Kidney (tissue), 14 donors: ENCODE data around the gene CDCA7L. TPM values are rescaled to one million over a fixed set of nuclear protein-coding genes. Genes with fewer than 3 reads are reported as not detected.
A peak's percentile ranks its signal among the peaks of the same experiment; 100 is the strongest.

Experiments used
- DNase-seq, 5 donors: peaks; one replicate each; pipeline ENCODE4 v3.0.0-alpha.2; 2013 to 2020
- FAIRE-seq: peaks from 2 replicates; lab custom pipeline; 2012; peaks lifted over from hg19 to GRCh38; lab: Jason Lieb, UNC
- H3K27ac ChIP-seq, 2 donors: one replicate each; pipeline ENCODE4 v1.7.0; 2013; ENCODE audit warnings: low read depth in 2 of 2, low read length in 2 of 2, inconsistent platforms in 1 of 2
- H3K27me3 ChIP-seq: one replicate; pipeline ENCODE4 v1.7.1; 2013; ENCODE audit warnings: low read length, inconsistent platforms; ENCODE audit not compliant: control insufficient read depth, insufficient read depth
- H3K36me3 ChIP-seq, 3 donors: one replicate each; pipeline versions ENCODE4 v1.7.0 to v1.7.1; 2013; ENCODE audit warnings: low read length in 3 of 3, control low read depth in 1 of 3, inconsistent platforms in 1 of 3; ENCODE audit not compliant: insufficient read depth in 3 of 3, control insufficient read depth in 2 of 3
- H3K4me1 ChIP-seq, 3 donors: one replicate each; pipeline versions ENCODE4 v1.7.0 to v1.7.1; 2013; ENCODE audit warnings: low read length in 3 of 3, inconsistent platforms in 1 of 3, low read depth in 1 of 3; ENCODE audit not compliant: control insufficient read depth in 2 of 3, insufficient read depth in 2 of 3
- H3K4me3 ChIP-seq, 3 donors: one replicate each; pipeline versions ENCODE4 v1.7.0 to v1.8.1; 2013; ENCODE audit warnings: low read length in 3 of 3, control low read depth in 1 of 3, inconsistent platforms in 1 of 3
- H3K9ac ChIP-seq, 3 donors: one replicate each; pipeline versions ENCODE4 v1.7.0 to v1.7.1; 2013; ENCODE audit warnings: low read length in 3 of 3, control low read depth in 1 of 3, inconsistent platforms in 1 of 3
- H3K9me3 ChIP-seq, 3 donors: one replicate each; pipeline versions ENCODE4 v1.7.0 to v1.7.1; 2013; ENCODE audit warnings: low read length in 3 of 3, control low read depth in 1 of 3, inconsistent platforms in 1 of 3; ENCODE audit not compliant: control insufficient read depth in 2 of 3, insufficient read depth in 1 of 3
- CTCF ChIP-seq: IDR thresholded peaks from 3 replicates; pipeline ENCODE4 v1.5.1; 2012; ENCODE audit warnings: mild to moderate bottlenecking, moderate library complexity, borderline replicate concordance; ENCODE audit not compliant: insufficient read depth; ENCODE audit errors: extremely low read depth
- intact Hi-C: fragments of 100-400 bp; cut with DNase I; formaldehyde crosslinking; loops from one replicate; pipeline ENCODE4 v1.11.1; 2022
- polyA plus RNA-seq: library from polyadenylated mRNA; stranded (reverse); fragments of 350-450 nt; fragmentation: Illumina TruSeq; extraction: RNeasy Lipid Tissue Mini Kit (QIAGEN cat#74804); gene quantifications from one replicate; pipeline ENCODE4 v1.2.3, GENCODE V29; 2014; ENCODE audit warnings: low read depth, low replicate concordance; ENCODE audit not compliant: insufficient read depth
- total RNA-seq: library from RNA; stranded (reverse); fragmentation: NEBNext Ultra II Directional; extraction: Animal tissue kit (Norgen Biotek cat#: 25700); gene quantifications from one replicate; pipeline ENCODE4 v1.2.1, GENCODE V29; 2021
- donor health status: control.
- donor health status: control.
- donor health status: control.
- donor health status: control.
- donor health status: control.
- donor health status: DM: yes; HTN: yes; CAD: no.
- donor health status: Normal renal cell carcinoma (clear cell type).

Gene CDCA7L
- total and polyA plus RNA-seq, 2 donors from 2014 or later = 2.3 to 10.1 TPM

GRCh38 chr7:21966271-21966670, 20.6 kb upstream of the CDCA7L start:
- FAIRE-seq = no peak
- Histone ChIP-seq H3K4me1 (no peaks in the 10 kb centered on the region), H3K9me3 (no peaks in the 10 kb centered on the region), H3K27me3 (no peaks in the 10 kb centered on the region), H3K4me3 (no peak overlapping the region), H3K36me3 (no peaks in the 10 kb centered on the region), H3K27ac (no peak overlapping the region), H3K9ac (no peak overlapping the region)
- intact Hi-C loops = no loop called here
- TF ChIP-seq CTCF = no peak
- DNase-seq = no peak

GRCh38 chr7:21965291-21965690, 19.6 kb upstream of the CDCA7L start:
- Histone ChIP-seq H3K27me3 (no peaks in the 10 kb centered on the region), H3K36me3 (no peaks in the 10 kb centered on the region), H3K27ac (no peak overlapping the region), H3K4me1 (no peaks in the 10 kb centered on the region), H3K9me3 (no peaks in the 10 kb centered on the region), H3K4me3 (no peak overlapping the region), H3K9ac (no peak overlapping the region)
- DNase-seq = peak in 1 of 5 donors; percentile 61
- intact Hi-C loops = no loop called here
- FAIRE-seq = no peak
- TF ChIP-seq CTCF = no peak

- DNase-seq (no peak), FAIRE-seq (no peak)
- H3K4me1 ChIP-seq = no peaks in the 10 kb centered on the region
- H3K27ac ChIP-seq = no peak overlapping the region
- no peaks in the 10 kb centered on the region for H3K27me3 ChIP-seq
- intact Hi-C loops = no loop called here
- TF ChIP-seq CTCF = no peak
- no peaks in the 10 kb centered on the region for H3K36me3 ChIP-seq
- H3K9ac ChIP-seq = no peak overlapping the region
- no peak overlapping the region for H3K4me3 ChIP-seq
- H3K9me3 ChIP-seq = no peaks in the 10 kb centered on the region
Measured at GRCh38 chr7:21962677-21963076, 17.0 kb upstream of the CDCA7L start.

GRCh38 chr7:21960922-21961321, 15.2 kb upstream of the CDCA7L start:
- Histone ChIP-seq H3K9me3 (no peaks in the 10 kb centered on the region), H3K4me3 (no peak overlapping the region), H3K27me3 (no peaks in the 10 kb centered on the region), H3K27ac (no peak overlapping the region), H3K36me3 (no peaks in the 10 kb centered on the region), H3K9ac (no peak overlapping the region), H3K4me1 (no peaks in the 10 kb centered on the region)
- no peak for FAIRE-seq
- no peak for TF ChIP-seq CTCF
- intact Hi-C loops = no loop called here
- DNase-seq = no peak
